HG03103 (cell line): Measurements from ENCODE around the gene MOSPD3.

Experiments used
- ATAC-seq: cut with Tn5 transposase; IDR thresholded peaks from one replicate; pipeline ENCODE4 v1.9.1; 2021; ENCODE audit warnings: low read depth; ENCODE audit not compliant: unreplicated experiment

MOSPD3 gene

GRCh38 chr7:100574362-100575205, 37.8 kb upstream of the MOSPD3 start:
- no peak for ATAC-seq

- no peak for ATAC-seq
Measured at GRCh38 chr7:100575206-100575631, 37.1 kb upstream of the MOSPD3 start.

DNA sequence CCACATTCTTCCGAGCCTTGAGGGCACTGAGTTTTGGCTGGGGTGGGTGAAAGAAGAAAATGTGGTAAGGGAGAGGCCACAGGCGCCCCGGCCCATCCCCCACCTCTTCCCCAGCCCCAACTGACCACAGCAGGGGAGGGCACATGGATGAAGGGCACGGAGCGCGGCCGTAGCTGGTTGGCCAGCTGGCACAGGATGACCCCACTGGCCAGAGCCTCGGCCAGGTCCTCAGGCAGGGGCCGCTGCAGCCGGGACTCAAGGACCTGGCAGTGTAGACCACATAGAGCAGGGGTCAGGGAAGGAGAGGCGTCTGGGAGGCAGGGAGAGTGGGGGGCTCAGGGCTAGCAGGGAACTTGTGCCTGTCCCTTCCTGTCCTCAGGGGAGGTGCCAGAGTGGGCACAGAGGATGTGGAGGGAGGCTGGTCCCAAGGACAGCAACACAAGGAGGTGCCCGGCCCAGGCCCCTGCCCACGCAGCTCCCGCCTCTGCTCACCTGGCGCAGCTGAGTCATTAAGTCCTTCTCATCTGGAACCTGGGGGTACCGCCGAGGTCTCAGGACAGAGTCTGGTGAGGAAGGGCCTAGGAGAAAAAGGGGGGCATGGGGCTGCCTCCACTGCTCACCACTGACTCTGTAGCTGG, 36.5 kb upstream of the MOSPD3 start:
- no peak for ATAC-seq

GRCh38 chr7:100576384-100576993, 35.9 kb upstream of the MOSPD3 start:
- no peak for ATAC-seq

GRCh38 chr7:100577103-100577502, 35.2 kb upstream of the MOSPD3 start:
- no peak for ATAC-seq

GRCh38 chr7:100577507-100577906, 34.8 kb upstream of the MOSPD3 start:
- ATAC-seq, result no peak

- ATAC-seq, result no peak
Measured at GRCh38 chr7:100578246-100579183, 33.8 kb upstream of the MOSPD3 start.

DNA sequence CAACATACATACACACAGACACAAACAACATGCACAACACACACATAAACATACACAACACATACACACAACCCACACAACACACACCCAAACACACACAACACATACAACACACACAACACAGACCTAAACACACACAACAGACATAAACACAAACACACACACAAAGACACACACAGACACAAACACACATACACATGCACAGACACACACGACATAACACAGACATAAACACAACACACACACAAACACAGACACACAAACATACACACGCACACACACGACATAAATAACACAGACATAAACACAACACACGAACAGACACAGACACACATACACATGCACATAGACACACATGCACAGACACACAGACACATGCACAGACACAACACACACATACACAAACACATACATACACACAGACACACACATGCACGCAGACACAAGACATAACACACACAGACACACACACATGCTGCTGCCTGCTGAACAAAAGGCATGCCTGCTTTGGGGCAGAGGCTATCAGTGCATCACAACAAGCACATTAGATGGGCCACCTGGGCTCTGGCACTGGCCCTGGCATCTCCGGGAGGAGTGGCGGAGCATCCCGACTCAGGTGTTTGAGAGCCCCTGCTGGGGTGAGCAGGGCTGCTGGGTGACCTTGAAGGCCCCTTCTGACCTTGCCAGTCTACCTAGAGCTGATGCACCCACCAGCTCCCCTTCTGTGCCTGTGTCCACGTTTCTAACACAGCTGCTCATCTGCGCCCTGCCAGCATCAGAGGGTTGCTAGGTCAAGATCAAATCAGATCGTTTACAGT, 31.7 kb upstream of the MOSPD3 start:
- ATAC-seq, result no peak

GRCh38 chr7:100582041-100582579, 30.2 kb upstream of the MOSPD3 start:
- no peak for ATAC-seq

GRCh38 chr7:100582650-100583049, 29.7 kb upstream of the MOSPD3 start:
- ATAC-seq, result no peak

DNA sequence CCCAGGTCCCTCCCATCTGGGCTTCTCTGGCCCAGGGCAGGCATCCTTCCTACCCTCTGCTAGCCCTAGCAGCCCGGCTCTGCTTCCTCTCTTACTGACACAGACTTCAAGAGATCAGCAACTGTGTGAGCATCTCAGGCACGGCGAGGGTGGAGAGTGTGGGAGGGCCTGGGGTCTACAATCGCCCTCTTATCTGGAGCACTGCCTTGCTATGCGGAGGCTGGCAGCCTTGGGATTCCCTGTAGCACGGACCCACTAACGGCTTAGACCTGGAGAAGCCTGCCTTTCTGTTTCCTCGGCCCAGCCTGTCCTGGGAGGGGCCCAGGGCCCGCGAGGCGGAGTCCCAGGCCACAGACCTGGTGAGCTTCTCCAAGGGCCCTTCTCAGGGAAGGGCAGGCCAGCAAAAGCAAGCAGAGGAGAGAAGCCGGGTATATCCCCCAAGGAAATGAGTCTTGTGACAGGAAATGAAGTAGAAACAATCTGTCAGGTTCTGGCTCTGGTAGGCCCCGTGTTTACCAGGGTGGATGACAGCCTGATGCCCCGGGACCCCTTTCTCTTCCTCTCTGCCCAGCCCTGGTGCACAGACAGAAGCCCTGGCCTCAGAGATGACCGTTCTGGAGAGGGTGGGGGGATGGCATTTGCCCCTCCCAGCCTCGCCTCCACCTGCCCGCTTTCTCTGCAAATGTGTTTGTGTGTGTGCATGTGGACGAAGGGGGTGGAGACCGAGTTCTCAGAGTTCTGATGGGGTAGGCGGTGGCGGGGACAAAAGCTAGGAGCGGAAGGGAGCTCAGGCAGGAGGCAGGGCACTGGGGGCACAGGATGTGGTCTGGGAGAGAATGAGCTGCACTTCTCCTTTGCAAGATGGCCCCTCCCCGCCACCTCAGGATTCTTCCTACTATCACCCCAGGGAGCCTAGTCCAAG, 28.9 kb upstream of the MOSPD3 start:
- ATAC-seq, result no peak

DNA sequence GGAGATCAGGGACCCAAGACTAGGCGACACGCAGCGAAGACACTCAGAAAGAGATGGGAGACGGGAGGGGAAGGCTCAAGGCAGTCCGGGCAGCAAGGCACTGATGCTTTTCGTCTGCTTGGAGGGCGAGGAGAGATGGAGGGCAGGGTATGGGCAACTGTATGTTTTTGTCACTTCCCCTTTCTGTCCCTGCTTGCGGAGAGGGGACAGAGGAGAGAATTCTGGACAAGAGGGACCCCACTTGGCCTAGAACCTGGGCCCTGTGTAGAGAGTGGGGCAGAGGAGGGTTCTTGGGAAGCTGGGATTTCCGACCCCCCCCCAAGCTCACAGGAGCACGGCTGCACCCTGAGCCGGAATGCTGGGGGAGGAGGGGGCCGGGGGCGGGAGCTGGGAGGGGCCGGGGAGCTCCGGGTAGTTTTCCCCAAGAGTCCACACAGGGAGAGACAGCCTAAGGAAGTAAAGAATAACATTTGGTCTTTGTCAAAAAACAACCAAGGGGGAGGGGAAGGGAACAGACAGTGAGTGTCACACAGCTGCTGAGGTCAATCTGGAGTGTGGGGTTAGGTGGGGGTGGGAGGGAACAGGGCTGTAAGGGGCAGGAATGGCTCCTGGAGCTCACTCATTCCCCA, 28.2 kb upstream of the MOSPD3 start:
- no peak for ATAC-seq

- no peak for ATAC-seq
Measured at GRCh38 chr7:100584683-100585510, 27.4 kb upstream of the MOSPD3 start.

GRCh38 chr7:100585511-100586265, 26.7 kb upstream of the MOSPD3 start, which contains the start of gene LRCH4:
Gene LRCH4, minus strand, starts transcription at chr7:100586129. Its CDS starts 29 bp downstream, at chr7:100586100.
- ATAC-seq, result peak; percentile 14

- ATAC-seq, result peak; percentile 81
Measured at GRCh38 chr7:100586266-100587025, 25.9 kb upstream of the MOSPD3 start, which contains the start of gene FBXO24. Gene FBXO24, plus strand, starts transcription at chr7:100586328. Its CDS starts 298 bp downstream, at chr7:100586626.
